CD4-positive, CD25-positive, alpha-beta regulatory T cell (primary cell): ENCODE data around the gene STIM2. TPM values are rescaled to one million over a fixed set of nuclear protein-coding genes. Genes with fewer than 3 reads are reported as not detected.

Source experiments
- ATAC-seq, 2 donors: fragments of 150-1000 bp; cut with Tn5 transposase; one replicate each; pipeline ENCODE4 v1.10.0; 2021; ENCODE audit warnings: low read depth in 2 of 2, moderate number of reproducible peaks in 2 of 2, moderate library complexity in 1 of 2
- DNase-seq, 3 donors: peaks; one replicate each; pipeline versions ENCODE4 v3.0.0 to v3.0.0-alpha.2; 2012 to 2022; ENCODE audit warnings: mixed read lengths in 1 of 3
- H3K27ac ChIP-seq: one replicate; pipeline ENCODE4 v1.7.0; 2013; ENCODE audit warnings: mild to moderate bottlenecking, low read length; ENCODE audit not compliant: insufficient read depth, poor library complexity, severe bottlenecking
- H3K27me3 ChIP-seq: one replicate; pipeline ENCODE4 v1.7.0; 2013; ENCODE audit warnings: low read length; ENCODE audit not compliant: control insufficient read depth, insufficient read depth
- H3K36me3 ChIP-seq: one replicate; pipeline ENCODE4 v1.7.0; 2013; ENCODE audit warnings: mild to moderate bottlenecking, low read length, moderate library complexity; ENCODE audit not compliant: control insufficient read depth, insufficient read depth
- H3K4me1 ChIP-seq: 2 replicates; pipeline ENCODE4 v1.7.0; 2013; ENCODE audit warnings: mild to moderate bottlenecking, low read length; ENCODE audit not compliant: insufficient read depth, control insufficient read depth, poor library complexity, severe bottlenecking
- H3K4me3 ChIP-seq: one replicate; pipeline ENCODE4 v1.7.0; 2013; ENCODE audit warnings: low read depth, mild to moderate bottlenecking, low read length, moderate library complexity
- H3K9me3 ChIP-seq, 2 experiments: 1 replicate in 1 of 2; 2 replicates in 1 of 2; pipeline ENCODE4 v1.7.0; 2013; ENCODE audit warnings: low read length in 2 of 2, mild to moderate bottlenecking in 1 of 2, moderate library complexity in 1 of 2; ENCODE audit not compliant: control insufficient read depth in 2 of 2
- H3K27ac Mint-ChIP-seq, 3 donors: one replicate each; pipeline ENCODE4 v1.8.0; 2020 to 2022; ENCODE audit warnings: mild to moderate bottlenecking in 3 of 3, mixed read lengths in 3 of 3, moderate library complexity in 2 of 3
- H3K27me3 Mint-ChIP-seq: one replicate; pipeline ENCODE4 v1.8.0; 2022; ENCODE audit warnings: mild to moderate bottlenecking, mixed read lengths
- H3K36me3 Mint-ChIP-seq: one replicate; pipeline ENCODE4 v1.8.0; 2020; ENCODE audit warnings: mixed read lengths
- H3K4me1 Mint-ChIP-seq, 4 donors: one replicate each; pipeline ENCODE4 v1.8.0; 2020 to 2022; ENCODE audit warnings: mixed read lengths in 4 of 4, mild to moderate bottlenecking in 1 of 4
- H3K4me3 Mint-ChIP-seq, 4 donors: one replicate each; pipeline ENCODE4 v1.8.0; 2020 to 2022; ENCODE audit warnings: mild to moderate bottlenecking in 4 of 4, mixed read lengths in 4 of 4, moderate library complexity in 3 of 4
- H3K9me3 Mint-ChIP-seq, 7 donors: one replicate each; pipeline ENCODE4 v1.8.0; 2020 to 2022; ENCODE audit warnings: mixed read lengths in 7 of 7, mild to moderate bottlenecking in 3 of 7, moderate library complexity in 2 of 7
- polyA plus RNA-seq, 4 donors: library from polyadenylated mRNA; unstranded; fragments of 300-500 nt; fragmentation: Illumina TruSeq; gene quantifications; one replicate each; pipeline ENCODE4 v1.2.3, GENCODE V29; 2021
- total RNA-seq: library from RNA; stranded (reverse); gene quantifications from one replicate; pipeline ENCODE4 v1.2.3, GENCODE V29; 2022

STIM2 gene
- total and polyA plus RNA-seq, 5 donors from 2014 or later = 20.2 to 83.4 (median 24.5) TPM

DNA sequence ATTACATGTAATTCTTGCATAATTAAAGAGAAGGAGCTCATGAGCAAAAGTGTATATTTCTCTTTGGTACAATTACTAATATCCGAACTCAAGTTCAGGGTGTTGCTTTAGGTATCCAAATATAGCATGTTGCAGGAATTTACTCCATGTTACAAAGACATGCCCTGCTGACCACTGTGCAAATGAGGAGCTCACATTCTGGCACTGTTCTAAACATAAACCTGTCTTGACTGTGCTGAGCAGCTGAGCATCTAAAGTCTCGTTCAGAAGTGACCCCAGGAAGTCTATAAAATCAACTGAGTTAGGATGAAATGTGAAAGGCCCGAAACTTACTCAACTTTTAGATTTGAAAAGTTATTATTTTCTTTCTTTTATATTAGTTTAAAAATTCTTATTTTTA lies 124.3 kb downstream of the STIM2 start:
- H3K4me1 Mint-ChIP-seq = peaks cover 35 to 55% (median 39%) of the 10 kb centered on the region in 4 donors
- H3K9me3 Mint-ChIP-seq = no peaks in the 10 kb centered on the region
- peaks cover 14% of the 10 kb centered on the region for H3K36me3 Mint-ChIP-seq
- H3K27me3 Mint-ChIP-seq = no peaks in the 10 kb centered on the region
- no peak for ATAC-seq
- H3K4me3 Mint-ChIP-seq = no peak overlapping the region
- peaks cover 4% of the 10 kb centered on the region for H3K36me3 ChIP-seq
- DNase-seq = no peak
- no peak overlapping the region for H3K27ac Mint-ChIP-seq
- H3K9me3 ChIP-seq = no peaks in the 10 kb centered on the region
- peaks cover 29% of the 10 kb centered on the region for H3K4me1 ChIP-seq
- no peak overlapping the region for H3K27ac ChIP-seq
- H3K4me3 ChIP-seq = no peak overlapping the region
- H3K27me3 ChIP-seq = no peaks in the 10 kb centered on the region

DNA sequence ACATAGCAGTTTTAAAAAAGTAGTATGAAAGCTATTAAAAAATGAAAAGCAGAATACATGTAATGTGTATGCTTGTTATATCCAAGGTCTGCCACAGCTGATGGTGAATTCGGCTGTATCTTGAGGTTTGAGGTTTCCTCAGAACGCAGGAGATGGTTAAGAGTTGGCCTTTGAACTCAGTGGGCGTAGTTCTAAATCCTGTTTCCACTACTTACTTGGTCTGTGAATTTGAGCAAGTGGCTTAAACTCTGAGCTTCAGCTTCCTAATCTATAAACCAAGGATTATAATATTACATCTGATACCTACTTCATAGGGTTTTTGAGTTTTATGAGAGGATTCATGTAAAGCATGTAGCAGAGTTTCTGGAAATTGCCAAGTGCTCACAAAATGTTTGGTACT lies 125.2 kb downstream of the STIM2 start:
- H3K27me3 ChIP-seq = no peaks in the 10 kb centered on the region
- peaks cover 29% of the 10 kb centered on the region for H3K4me1 ChIP-seq
- Mint-ChIP-seq H3K27me3 (no peaks in the 10 kb centered on the region), H3K9me3 (no peaks in the 10 kb centered on the region), H3K27ac (peak overlapping the region in 1 of 3 donors; percentile 9), H3K4me1 (peaks cover 35 to 57% (median 39%) of the 10 kb centered on the region in 4 donors), H3K36me3 (peaks cover 14% of the 10 kb centered on the region), H3K4me3 (peak overlapping the region in 3 of 4 donors; percentile 11 to 57 (median 33))
- DNase-seq (peak; percentile 4 to 87 (median 50)), ATAC-seq (peak; percentile 88 to 92)
- H3K9me3 ChIP-seq = no peaks in the 10 kb centered on the region
- H3K27ac ChIP-seq = no peak overlapping the region
- peaks cover 4% of the 10 kb centered on the region for H3K36me3 ChIP-seq
- peak overlapping the region; percentile 71 for H3K4me3 ChIP-seq

DNA sequence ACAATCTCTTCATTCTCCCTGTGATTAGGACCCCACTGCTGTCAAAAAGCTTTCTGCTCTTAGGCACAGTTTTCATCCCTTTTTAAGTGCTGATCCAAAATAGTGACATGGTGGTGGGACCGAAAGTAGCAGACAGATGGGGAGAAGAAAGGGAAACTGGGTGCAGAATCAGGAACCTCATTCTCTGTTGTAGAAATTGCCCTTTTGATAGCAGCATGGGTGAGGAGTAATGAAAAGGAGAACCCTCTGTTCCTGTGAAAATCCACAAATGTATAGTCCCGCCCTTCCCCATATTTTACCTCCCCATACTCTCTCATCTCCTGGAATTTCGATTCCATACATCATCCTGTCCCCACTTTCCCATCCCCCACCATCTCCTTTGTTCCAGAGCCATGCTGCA lies 126.5 kb downstream of the STIM2 start:
- Histone ChIP-seq H3K9me3 (no peaks in the 10 kb centered on the region), H3K4me3 (no peak overlapping the region), H3K27ac (no peak overlapping the region), H3K27me3 (no peaks in the 10 kb centered on the region), H3K36me3 (peaks cover 4% of the 10 kb centered on the region), H3K4me1 (peaks cover 32% of the 10 kb centered on the region)
- DNase-seq = no peak
- Mint-ChIP-seq H3K4me3 (peak overlapping the region in 2 of 4 donors; percentile 27 to 80), H3K27me3 (no peaks in the 10 kb centered on the region), H3K9me3 (no peaks in the 10 kb centered on the region), H3K36me3 (peaks cover 14% of the 10 kb centered on the region), H3K4me1 (peaks cover 28 to 56% (median 36%) of the 10 kb centered on the region in 4 donors), H3K27ac (peak overlapping the region in 2 of 3 donors; percentile 79 to 86)
- no peak for ATAC-seq

DNA sequence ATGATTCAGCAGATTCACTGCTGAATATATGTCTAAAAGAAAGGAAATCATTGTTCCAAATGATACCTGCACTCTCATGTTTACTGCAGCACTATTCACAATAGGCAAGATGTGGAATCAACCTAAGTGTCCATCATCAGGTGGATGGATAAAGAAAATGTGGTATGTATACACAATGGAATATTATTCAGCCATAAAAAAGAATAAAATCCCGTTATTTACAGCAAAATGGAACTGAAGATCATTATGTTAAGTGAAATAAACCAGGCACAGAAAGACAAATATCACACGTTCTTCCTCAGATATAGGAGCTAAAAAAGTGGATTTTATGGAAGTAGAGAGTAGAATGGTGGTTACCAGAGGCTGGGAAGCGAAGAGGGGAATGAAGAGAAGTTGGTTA lies 130.4 kb downstream of the STIM2 start:
- no peaks in the 10 kb centered on the region for H3K27me3 ChIP-seq
- peak overlapping the region in 1 of 3 donors; percentile 16 for H3K27ac Mint-ChIP-seq

DNA sequence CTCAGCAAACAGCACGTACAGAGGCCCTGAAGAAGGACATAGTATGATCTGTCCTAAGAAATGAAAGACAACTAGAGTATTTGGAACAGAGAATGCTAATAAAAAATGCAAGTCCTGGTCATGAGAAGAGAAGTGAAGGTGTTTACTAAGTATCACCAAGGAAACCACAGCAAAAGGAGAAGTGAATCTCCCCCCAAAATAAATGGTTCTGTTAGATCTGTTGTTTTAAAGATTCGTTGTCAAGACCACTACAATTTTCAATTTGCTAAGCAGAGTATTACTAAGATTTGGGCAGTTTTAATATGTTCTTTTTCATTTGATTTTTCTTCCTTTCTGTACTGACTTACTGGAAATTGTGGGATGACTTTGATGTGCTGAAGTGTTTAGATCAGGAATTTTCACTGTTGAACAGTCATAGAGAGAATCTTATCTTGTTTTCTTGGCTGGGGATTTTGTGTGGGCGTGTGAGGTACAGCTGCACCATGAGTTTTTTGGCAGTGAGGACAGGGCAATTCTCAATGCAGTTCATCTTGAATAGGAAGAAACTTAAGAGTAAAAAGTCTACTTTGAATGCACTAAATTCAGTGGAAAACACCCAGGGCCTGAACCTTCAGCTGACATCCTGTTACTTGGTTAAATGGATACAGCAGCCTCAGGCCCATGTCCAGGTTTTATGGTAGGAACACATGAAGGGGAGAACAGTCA lies 132.2 kb downstream of the STIM2 start:
- Histone ChIP-seq H3K4me1 (peaks cover 13% of the 10 kb centered on the region), H3K27me3 (no peaks in the 10 kb centered on the region), H3K9me3 (no peaks in the 10 kb centered on the region), H3K36me3 (peaks cover 11% of the 10 kb centered on the region), H3K4me3 (no peak overlapping the region), H3K27ac (no peak overlapping the region)
- DNase-seq (no peak), ATAC-seq (peak in 1 of 2 donors; percentile 48)
- Mint-ChIP-seq H3K4me3 (no peak overlapping the region), H3K36me3 (peaks cover 16% of the 10 kb centered on the region), H3K27ac (no peak overlapping the region), H3K9me3 (no peaks in the 10 kb centered on the region), H3K27me3 (no peaks in the 10 kb centered on the region), H3K4me1 (peaks cover 10 to 29% (median 17%) of the 10 kb centered on the region in 4 donors)

More for the DNA sequence above, 130.4 kb downstream of the STIM2 start:
- Histone ChIP-seq H3K9me3 (no peaks in the 10 kb centered on the region), H3K27ac (no peak overlapping the region), H3K36me3 (peaks cover 7% of the 10 kb centered on the region), H3K4me1 (peaks cover 23% of the 10 kb centered on the region), H3K4me3 (no peak overlapping the region)
- ATAC-seq (no peak), DNase-seq (no peak)
- Mint-ChIP-seq H3K4me3 (no peak overlapping the region), H3K27me3 (no peaks in the 10 kb centered on the region), H3K4me1 (peaks cover 13 to 33% (median 25%) of the 10 kb centered on the region in 4 donors), H3K9me3 (no peaks in the 10 kb centered on the region), H3K36me3 (peaks cover 17% of the 10 kb centered on the region)

DNA sequence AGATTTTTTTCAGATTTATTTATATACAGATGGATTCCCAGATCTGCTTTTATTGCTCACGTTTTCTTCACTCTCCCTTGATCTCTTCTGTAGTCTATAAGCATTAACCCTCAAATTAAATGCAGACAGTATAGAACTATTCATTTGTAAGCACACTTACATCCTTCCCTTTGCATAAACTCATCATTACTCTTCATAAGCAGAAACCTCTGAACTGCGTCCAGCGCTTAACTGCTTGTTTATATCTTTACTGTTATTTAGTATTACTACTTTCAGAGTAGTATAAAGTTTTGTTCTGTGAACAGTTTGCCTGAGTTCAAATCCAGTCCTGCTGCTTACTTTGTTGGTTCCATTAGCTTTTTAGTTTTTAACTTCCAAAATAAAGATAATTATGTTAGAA lies 132.9 kb downstream of the STIM2 start:
- H3K4me3 ChIP-seq = no peak overlapping the region
- H3K4me3 Mint-ChIP-seq = no peak overlapping the region
- DNase-seq (no peak), ATAC-seq (no peak)
- H3K36me3 ChIP-seq = peaks cover 7% of the 10 kb centered on the region
- no peak overlapping the region for H3K27ac Mint-ChIP-seq
- peaks cover 11% of the 10 kb centered on the region for H3K36me3 Mint-ChIP-seq
- H3K9me3 ChIP-seq = no peaks in the 10 kb centered on the region
- H3K9me3 Mint-ChIP-seq = no peaks in the 10 kb centered on the region
- H3K4me1 ChIP-seq = peaks cover 13% of the 10 kb centered on the region
- no peaks in the 10 kb centered on the region for H3K27me3 ChIP-seq
- peaks cover 4 to 27% (median 15%) of the 10 kb centered on the region in 4 donors for H3K4me1 Mint-ChIP-seq
- H3K27me3 Mint-ChIP-seq = no peaks in the 10 kb centered on the region
- H3K27ac ChIP-seq = no peak overlapping the region

DNA sequence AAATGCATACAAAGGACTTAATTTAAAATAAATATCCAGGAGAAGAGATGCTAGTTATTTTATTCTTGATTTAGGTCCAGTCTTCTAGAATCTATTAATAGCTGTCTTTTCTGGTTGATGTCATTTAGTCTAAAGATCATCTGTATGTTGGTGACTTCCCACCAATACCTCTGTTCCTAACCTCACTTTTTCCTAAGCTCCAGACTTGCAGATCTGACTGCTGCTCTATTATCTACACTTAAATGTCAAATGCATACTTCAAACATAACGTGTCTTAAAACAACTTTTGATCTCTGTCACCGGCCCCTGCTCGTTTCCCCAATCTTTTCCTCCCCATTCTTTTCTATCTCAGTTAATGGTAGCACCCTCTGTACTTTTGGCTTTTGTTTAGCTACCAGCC lies 133.3 kb downstream of the STIM2 start:
- H3K27ac Mint-ChIP-seq = no peak overlapping the region
- Histone ChIP-seq H3K27ac (no peak overlapping the region), H3K4me3 (no peak overlapping the region)

DNA sequence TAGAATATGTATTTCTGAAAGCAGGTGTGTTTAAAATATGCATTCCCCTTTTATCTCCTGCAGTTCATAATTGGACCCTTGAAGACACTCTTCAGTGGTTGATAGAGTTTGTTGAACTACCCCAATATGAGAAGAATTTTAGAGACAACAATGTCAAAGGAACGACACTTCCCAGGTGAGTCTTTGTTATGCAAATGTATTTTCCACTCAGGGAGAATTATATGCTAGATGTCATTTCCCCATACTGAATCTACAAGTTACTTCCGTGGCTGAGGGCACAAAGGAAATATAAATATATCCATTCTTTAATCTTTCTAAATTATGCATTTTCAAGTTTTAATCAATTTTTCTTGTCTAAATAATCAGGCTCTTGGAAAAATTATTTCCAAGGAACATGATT lies 134.7 kb downstream of the STIM2 start:
- no peak overlapping the region for H3K4me3 ChIP-seq
- H3K36me3 ChIP-seq = peaks cover 7% of the 10 kb centered on the region
- Mint-ChIP-seq H3K4me1 (peaks cover 0 to 24% (median 19%) of the 10 kb centered on the region in 4 donors), H3K4me3 (peak overlapping the region in 1 of 4 donors; percentile 28), H3K27ac (no peak overlapping the region), H3K9me3 (no peaks in the 10 kb centered on the region), H3K27me3 (no peaks in the 10 kb centered on the region), H3K36me3 (peaks cover 11% of the 10 kb centered on the region)
- H3K27ac ChIP-seq = no peak overlapping the region
- no peaks in the 10 kb centered on the region for H3K9me3 ChIP-seq
- no peak for DNase-seq
- ATAC-seq = no peak
- peaks cover 13% of the 10 kb centered on the region for H3K4me1 ChIP-seq
- no peaks in the 10 kb centered on the region for H3K27me3 ChIP-seq

More for the DNA sequence above, 133.3 kb downstream of the STIM2 start:
- Histone ChIP-seq H3K4me1 (peaks cover 13% of the 10 kb centered on the region), H3K27me3 (no peaks in the 10 kb centered on the region), H3K36me3 (peaks cover 7% of the 10 kb centered on the region), H3K9me3 (no peaks in the 10 kb centered on the region)
- H3K9me3 Mint-ChIP-seq = no peaks in the 10 kb centered on the region
- DNase-seq = no peak
- no peak overlapping the region for H3K4me3 Mint-ChIP-seq
- H3K27me3 Mint-ChIP-seq = no peaks in the 10 kb centered on the region
- H3K4me1 Mint-ChIP-seq = peaks cover 4 to 27% (median 15%) of the 10 kb centered on the region in 4 donors
- H3K36me3 Mint-ChIP-seq = peaks cover 11% of the 10 kb centered on the region
- ATAC-seq = no peak
